GM19240 (cell line): Measurements from ENCODE around the gene C2CD4B.

Experiments used
- DNase-seq: peaks from one replicate; pipeline ENCODE4 v3.0.0; 2011; ENCODE audit warnings: low spot score; ENCODE audit not compliant: insufficient read length

The C2CD4B gene

DNA sequence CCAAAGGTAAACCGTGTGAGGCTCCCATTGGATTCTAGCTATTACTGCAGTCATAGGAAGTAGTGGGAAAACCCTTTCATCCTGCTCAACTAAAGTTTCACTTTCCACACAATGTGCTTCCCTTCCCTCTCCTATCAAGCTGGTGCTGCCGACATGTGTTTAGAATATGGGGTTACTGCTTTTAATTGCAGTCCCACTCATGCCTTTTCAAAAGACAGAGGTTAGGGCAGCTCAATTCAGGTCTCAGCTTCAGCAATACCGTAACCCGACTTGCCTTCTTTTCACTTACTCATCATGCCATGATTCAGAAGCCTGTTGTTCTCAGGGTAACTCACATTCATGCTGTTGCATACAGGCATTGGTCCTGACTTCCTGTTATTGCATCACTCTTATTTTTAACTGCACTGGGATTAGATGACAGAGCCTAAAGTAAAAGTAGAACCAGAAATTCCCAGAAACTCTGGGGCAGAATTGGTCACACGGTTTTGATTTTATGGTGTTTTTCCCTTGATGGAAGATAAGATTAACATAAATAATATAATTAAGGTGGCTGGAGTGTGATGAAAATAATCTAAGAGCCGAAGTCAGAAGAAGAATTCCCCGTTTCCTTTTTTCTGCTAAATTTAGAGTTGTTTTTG lies 45.7 kb downstream of the C2CD4B start:
- DNase-seq, result no peak

DNA sequence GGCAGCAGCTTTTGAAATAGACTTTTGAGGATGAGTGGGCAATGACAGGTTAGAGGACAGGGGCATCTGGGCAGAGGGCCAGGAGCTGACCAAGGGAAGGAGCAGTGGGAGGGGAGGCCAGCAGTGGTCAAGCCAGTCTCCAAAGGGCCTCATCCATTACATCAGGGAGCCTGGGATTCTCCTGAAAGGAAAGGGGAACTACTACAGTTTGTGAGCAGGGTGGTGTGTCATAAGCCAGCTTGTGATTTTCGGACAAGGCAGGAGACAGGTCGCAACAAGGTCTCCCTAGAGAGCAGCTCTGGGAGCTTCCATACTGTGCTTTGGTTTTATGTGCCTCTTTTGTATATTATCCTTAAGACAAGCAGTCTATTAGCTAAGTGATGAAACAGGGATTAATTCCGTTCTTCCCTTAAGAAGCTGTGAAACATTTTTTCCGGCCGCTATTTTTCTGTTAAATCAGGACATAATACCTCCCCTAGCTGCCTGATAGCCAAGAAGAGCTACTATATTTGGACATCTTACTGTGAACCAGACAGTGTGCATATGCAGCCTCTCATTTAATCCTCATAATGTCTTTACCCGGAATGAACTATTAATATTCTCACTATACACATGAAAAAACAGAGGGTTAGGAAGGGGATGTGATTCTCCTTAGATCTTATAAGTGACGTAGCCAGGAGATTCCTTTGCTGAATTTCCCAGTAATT lies 46.4 kb downstream of the C2CD4B start:
- DNase-seq, result no peak

DNA sequence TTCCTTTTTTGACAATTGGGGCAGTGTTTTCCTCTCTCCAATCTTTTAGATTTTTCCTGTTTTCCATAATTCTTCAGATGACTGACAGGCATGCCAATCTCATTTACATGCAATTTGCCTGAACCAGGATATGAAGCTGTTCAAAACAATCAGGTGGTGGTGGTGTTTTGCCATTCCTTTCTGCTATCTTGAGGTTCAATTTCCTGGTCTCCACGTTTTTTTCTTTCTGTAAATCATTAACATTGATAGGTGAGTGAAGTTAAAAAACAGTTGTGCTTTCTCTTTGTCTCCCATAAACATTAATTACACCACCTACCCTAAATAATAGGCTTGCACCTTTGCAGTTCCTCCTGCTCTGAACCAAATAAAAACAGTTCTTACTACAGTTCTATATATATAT lies 49.2 kb downstream of the C2CD4B start:
- no peak for DNase-seq
